NB4 (cell line): Measurements from ENCODE around the gene COL24A1.

Source experiments
- DNase-seq: peaks from one replicate; pipeline ENCODE4 v3.0.0; 2010; ENCODE audit warnings: low read depth
- H3K4me3 ChIP-seq: one replicate; pipeline ENCODE4 v1.5.1; 2011; ENCODE audit warnings: mild to moderate bottlenecking, low read depth, low read length, moderate library complexity
- MAX ChIP-seq: IDR thresholded peaks from 2 replicates; pipeline ENCODE4 v1.6.1; 2011; ENCODE audit warnings: low read depth, low read length
- MYC ChIP-seq: IDR thresholded peaks from 2 replicates; pipeline ENCODE4 v1.6.1; 2011; ENCODE audit warnings: low read depth, low read length
- POLR2A ChIP-seq: IDR thresholded peaks from 2 replicates; pipeline ENCODE4 v1.6.1; 2011; ENCODE audit warnings: mild to moderate bottlenecking; ENCODE audit not compliant: insufficient read length; ENCODE audit errors: extremely low read depth
- TF ChIP-seq, protein P1 (sequence below): IDR thresholded peaks from one replicate; pipeline ENCODE4 v1.5.1; 2012; ENCODE audit warnings: low read depth, low read length

Gene COL24A1

GRCh38 chr1:85762804-85763203 lies 393.8 kb downstream of the COL24A1 start:
- TF ChIP-seq POLR2A (no peak), MYC (no peak), MAX (no peak)
- TF ChIP-seq, protein P1, sequence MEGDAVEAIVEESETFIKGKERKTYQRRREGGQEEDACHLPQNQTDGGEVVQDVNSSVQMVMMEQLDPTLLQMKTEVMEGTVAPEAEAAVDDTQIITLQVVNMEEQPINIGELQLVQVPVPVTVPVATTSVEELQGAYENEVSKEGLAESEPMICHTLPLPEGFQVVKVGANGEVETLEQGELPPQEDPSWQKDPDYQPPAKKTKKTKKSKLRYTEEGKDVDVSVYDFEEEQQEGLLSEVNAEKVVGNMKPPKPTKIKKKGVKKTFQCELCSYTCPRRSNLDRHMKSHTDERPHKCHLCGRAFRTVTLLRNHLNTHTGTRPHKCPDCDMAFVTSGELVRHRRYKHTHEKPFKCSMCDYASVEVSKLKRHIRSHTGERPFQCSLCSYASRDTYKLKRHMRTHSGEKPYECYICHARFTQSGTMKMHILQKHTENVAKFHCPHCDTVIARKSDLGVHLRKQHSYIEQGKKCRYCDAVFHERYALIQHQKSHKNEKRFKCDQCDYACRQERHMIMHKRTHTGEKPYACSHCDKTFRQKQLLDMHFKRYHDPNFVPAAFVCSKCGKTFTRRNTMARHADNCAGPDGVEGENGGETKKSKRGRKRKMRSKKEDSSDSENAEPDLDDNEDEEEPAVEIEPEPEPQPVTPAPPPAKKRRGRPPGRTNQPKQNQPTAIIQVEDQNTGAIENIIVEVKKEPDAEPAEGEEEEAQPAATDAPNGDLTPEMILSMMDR, result no peak
- no peak for DNase-seq
- no peak overlapping the region for H3K4me3 ChIP-seq

GRCh38 chr1:85756864-85757263 lies 399.7 kb downstream of the COL24A1 start:
- no peak for DNase-seq
- no peak for TF ChIP-seq MAX
- no peak for TF ChIP-seq MYC
- TF ChIP-seq POLR2A, result no peak
- TF ChIP-seq, protein P1, result no peak

DNA sequence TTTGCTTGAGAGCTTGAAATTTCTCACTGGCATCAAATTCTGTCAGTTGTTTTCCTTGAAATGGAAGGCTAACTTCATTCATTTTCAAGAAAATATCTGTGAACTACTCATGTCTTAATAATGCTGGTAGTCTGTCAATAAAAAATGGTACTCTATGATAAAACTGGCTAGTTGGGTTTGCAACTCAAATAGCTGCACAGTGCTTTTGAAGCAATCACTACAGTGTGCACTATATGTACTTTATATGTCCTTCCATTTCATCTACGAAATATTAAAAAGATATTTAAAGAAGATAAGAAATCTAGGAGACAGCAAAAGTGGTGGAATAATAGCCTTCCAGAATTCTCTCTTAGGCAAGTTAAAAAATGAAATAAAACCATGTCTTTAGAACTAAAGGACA lies 408.5 kb downstream of the COL24A1 start:
- no peak for TF ChIP-seq POLR2A
- TF ChIP-seq MYC, result no peak
- TF ChIP-seq, protein P1, result no peak
- no peak for TF ChIP-seq MAX
- no peak overlapping the region for H3K4me3 ChIP-seq
- no peak for DNase-seq

More at GRCh38 chr1:85756864-85757263, 399.7 kb downstream of the COL24A1 start:
- no peak overlapping the region for H3K4me3 ChIP-seq

GRCh38 chr1:85746777-85747176 lies 409.8 kb downstream of the COL24A1 start:
- no peak overlapping the region for H3K4me3 ChIP-seq
- no peak for DNase-seq
- TF ChIP-seq MAX, result no peak
- TF ChIP-seq, protein P1, result no peak
- no peak for TF ChIP-seq MYC
- no peak for TF ChIP-seq POLR2A

DNA sequence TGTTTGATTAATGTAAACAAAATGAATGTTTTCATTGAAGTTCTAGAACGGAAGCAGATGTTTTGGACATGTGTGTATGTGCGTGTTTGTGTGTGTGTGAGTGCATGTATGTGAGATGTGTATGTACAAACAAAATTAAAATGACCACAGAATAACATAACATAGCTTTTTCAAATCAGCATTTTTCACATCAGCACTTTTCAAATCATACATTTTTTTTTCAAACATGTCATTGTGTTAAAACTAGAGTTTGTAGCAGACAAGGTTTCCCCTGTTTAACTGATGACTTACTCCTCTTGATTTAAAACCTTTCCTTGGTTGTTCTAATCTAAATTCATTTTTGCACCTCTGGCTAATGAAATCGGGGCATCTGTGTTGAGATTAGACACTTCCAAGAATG lies 412.8 kb downstream of the COL24A1 start:
- no peak overlapping the region for H3K4me3 ChIP-seq
- TF ChIP-seq, protein P1, result no peak
- TF ChIP-seq MAX (no peak), POLR2A (no peak), MYC (no peak)
- no peak for DNase-seq

DNA sequence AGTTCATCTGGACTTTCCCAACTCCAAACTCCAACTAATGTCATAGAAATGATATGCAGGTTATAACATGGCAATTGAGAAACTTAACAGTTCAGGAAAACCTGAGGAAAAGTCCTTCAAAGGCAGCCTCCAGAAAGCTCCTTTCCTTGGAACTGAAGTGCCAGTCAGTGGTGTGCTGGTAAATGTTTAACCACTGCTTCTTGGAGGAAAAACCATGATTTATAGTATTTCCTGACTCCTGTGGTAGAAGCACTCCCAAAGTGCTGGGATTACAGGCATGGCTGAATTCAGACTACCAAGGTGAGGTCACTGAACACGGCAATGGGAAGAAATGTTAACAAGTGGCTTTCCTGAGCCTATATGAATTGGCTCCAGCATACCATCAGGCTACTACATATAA lies 421.6 kb downstream of the COL24A1 start:
- no peak for DNase-seq
- no peak for TF ChIP-seq MYC
- H3K4me3 ChIP-seq, result no peak overlapping the region
